GM19438 (cell line): Measurements from ENCODE around the gene BTN2A1.
A peak's percentile ranks its signal among the peaks of the same experiment; 100 is the strongest.

Experiments
- ATAC-seq: cut with Tn5 transposase; IDR thresholded peaks from one replicate; pipeline ENCODE4 v1.9.1; 2021; ENCODE audit warnings: low read depth; ENCODE audit not compliant: unreplicated experiment

The BTN2A1 gene

GRCh38 chr6:26464014-26464413 is 6.3 kb downstream of the BTN2A1 start:
- ATAC-seq: no peak

- ATAC-seq: no peak
Observed at GRCh38 chr6:26464416-26465131, 6.8 kb downstream of the BTN2A1 start.

GRCh38 chr6:26465776-26466175 is 8.0 kb downstream of the BTN2A1 start:
- no peak for ATAC-seq

GRCh38 chr6:26468829-26469228 is 11.1 kb downstream of the BTN2A1 start:
- no peak for ATAC-seq

- ATAC-seq: no peak
Observed at GRCh38 chr6:26470643-26471042, 12.9 kb downstream of the BTN2A1 start.

- no peak for ATAC-seq
Observed at GRCh38 chr6:26471970-26472369, 14.2 kb downstream of the BTN2A1 start.

GRCh38 chr6:26472549-26473290 is 15.0 kb downstream of the BTN2A1 start:
- no peak for ATAC-seq

- no peak for ATAC-seq
Observed at GRCh38 chr6:26473429-26473757, 15.6 kb downstream of the BTN2A1 start.

- peak; percentile 93 for ATAC-seq
Observed at GRCh38 chr6:26473758-26474438, 16.1 kb downstream of the BTN2A1 start.

GRCh38 chr6:26474439-26474881 is 16.7 kb downstream of the BTN2A1 start:
- ATAC-seq: no peak

- no peak for ATAC-seq
Observed at GRCh38 chr6:26475823-26476729, 18.3 kb downstream of the BTN2A1 start.

GRCh38 chr6:26476896-26477295 is 19.1 kb downstream of the BTN2A1 start:
- ATAC-seq: no peak

- no peak for ATAC-seq
Observed at GRCh38 chr6:26477426-26477825, 19.7 kb downstream of the BTN2A1 start.

GRCh38 chr6:26478100-26478984 is 20.6 kb downstream of the BTN2A1 start:
- no peak for ATAC-seq

- ATAC-seq: no peak
Observed at GRCh38 chr6:26478985-26479278, 21.2 kb downstream of the BTN2A1 start.

GRCh38 chr6:26482338-26482737 is 24.6 kb downstream of the BTN2A1 start:
- ATAC-seq: no peak

GRCh38 chr6:26483727-26484126 is 26.0 kb downstream of the BTN2A1 start:
- ATAC-seq: no peak

GRCh38 chr6:26484161-26484560 is 26.4 kb downstream of the BTN2A1 start:
- ATAC-seq: no peak

- no peak for ATAC-seq
Observed at GRCh38 chr6:26485112-26485780, 27.5 kb downstream of the BTN2A1 start.
